HTERT RPE-1 (cell line): ENCODE data around the gene FAM193A.

Source experiments
- in situ Hi-C: fragments of 300-500 bp; cut with MboI; formaldehyde crosslinking; loops from 4 replicates; pipeline ENCODE4 v1.14.3; 2020; ENCODE audit warnings: low sequenced_read_pairs

The FAM193A gene, protein sequence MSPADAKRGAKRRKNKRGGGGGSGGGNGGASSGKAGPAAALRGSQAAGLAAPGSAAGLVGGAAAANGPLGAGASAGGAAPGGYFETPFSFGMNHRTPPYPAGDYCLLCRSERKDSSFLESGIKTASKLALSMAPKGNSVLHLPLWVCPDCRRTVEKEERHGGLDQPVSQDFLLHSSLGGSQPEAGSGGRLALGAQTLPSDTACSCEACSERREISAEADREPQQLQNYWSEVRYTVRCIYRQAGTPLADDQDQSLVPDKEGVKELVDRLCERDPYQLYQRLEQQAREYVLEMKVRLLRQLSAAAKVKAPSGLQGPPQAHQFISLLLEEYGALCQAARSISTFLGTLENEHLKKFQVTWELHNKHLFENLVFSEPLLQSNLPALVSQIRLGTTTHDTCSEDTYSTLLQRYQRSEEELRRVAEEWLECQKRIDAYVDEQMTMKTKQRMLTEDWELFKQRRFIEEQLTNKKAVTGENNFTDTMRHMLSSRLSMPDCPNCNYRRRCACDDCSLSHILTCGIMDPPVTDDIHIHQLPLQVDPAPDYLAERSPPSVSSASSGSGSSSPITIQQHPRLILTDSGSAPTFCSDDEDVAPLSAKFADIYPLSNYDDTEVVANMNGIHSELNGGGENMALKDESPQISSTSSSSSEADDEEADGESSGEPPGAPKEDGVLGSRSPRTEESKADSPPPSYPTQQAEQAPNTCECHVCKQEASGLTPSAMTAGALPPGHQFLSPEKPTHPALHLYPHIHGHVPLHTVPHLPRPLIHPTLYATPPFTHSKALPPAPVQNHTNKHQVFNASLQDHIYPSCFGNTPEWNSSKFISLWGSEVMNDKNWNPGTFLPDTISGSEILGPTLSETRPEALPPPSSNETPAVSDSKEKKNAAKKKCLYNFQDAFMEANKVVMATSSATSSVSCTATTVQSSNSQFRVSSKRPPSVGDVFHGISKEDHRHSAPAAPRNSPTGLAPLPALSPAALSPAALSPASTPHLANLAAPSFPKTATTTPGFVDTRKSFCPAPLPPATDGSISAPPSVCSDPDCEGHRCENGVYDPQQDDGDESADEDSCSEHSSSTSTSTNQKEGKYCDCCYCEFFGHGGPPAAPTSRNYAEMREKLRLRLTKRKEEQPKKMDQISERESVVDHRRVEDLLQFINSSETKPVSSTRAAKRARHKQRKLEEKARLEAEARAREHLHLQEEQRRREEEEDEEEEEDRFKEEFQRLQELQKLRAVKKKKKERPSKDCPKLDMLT (N-terminal part only)

DNA sequence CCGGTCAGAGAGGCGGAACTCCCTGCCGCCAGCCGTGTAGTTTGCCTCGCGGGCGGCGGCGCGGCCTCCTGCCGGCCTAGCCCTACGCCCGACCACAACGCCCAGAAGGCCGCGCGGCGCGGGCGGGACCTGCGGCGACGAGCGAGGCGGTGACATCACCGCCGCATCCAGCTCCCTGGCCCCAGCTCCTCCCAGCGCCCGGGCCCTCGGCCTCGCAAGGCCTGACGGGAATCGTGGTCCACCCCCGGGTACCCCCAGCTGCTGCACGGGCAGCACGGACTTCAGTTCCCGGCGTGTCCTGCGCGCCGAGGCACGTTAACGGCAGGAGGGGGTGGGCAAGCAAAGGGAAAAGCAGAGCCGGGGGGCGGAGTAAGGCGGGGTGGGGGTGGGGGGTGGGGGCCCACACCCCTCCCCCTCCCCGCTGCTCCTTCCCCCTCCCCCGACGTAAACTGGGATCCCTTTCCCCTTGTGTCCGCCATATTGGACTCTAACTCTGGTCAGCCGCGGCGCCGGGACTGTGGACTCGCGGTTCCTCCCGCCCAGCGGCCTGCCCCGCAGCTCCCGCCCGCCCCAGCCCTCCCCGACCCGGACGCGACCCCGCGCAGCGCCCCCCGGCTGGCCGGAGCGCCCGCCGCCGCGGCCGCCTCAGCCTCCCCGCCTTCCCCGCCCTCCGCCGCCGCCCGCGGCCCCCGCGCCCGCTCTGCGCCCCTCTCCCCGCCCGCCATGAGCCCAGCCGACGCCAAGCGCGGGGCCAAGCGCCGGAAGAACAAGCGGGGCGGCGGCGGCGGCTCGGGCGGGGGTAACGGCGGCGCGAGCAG lies at the start of gene FAM193A:
Gene FAM193A (plus strand): TSS at position 455 of the 818 bp plus-strand sequence. CDS start 269 bp downstream, at position 724.
- in situ Hi-C loops, result no loop called here

DNA sequence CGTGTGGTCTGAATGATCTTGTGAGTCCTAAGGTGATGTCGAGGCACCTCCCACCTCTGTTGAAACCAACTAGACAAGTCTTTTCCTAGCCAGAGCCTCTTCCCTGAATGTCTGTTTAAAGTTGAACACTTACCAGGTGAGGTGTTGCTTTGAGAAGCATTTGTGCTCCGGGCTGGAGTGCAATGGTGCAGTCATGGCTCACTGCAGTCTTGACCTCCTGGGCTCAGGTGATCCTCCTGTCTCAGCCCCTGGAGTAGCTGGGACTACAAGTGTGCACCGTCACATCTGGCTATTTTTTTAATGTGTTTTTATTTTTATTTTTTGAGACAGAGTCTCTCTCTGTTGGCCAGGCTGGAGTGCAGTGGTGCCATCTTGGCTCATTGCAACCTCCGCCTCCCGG lies 49.5 kb upstream of the FAM193A start:
- in situ Hi-C loops, result no loop called here

DNA sequence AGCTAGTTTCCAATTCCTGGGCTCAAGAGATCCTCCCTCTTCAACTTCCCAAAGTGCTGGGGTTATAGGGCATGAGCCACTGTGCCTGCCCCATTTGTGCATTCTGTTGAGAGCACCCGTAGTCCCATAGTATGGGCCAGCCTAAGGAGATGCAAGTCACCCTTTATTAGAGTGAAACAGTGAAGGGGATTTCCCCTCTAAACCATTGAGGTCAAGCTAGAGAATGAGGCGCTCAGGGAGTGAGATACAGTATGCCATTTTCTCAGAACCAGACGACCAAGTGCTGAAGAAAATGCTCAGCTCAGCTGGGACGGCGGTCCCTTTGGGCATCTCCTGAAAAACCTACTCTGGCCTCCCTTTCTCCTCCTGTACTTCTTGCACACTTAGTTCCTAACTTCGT lies 48.8 kb upstream of the FAM193A start:
- in situ Hi-C loops, result no loop called here

DNA sequence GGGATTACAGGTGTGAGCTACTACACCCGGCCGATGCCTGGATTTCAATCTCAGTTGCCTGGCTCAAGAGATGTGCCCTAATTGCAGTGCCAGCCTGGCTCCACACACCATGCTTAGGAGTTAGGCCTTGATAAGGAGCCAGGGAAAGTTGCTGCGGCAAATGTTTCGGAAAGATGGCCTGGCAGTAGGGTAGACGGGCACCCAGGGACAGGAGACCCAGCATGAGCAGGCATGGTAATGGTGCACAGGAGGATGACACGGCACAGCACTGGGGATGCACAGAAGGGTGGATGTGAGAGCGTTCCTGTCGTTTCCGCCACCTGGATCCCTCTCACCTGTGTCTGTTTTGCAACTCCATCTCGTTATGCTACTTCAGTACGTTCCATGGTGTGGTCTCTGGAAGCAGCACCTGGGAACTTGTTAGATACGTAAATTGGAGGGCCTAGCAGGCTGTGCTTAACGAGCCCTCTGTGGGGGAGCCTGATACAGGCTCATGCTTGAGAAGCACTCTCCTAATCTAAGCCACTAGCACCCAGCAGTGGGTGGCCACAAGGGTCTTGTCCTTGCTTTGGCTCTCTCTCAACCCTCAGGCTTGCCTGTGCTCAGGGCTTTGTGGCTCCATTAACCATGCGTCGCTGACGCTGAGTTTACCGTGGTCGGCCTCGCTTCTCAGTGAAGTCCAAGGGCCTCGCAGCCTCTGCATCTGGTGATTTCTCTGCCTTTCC lies 47.2 kb upstream of the FAM193A start:
- in situ Hi-C loops, result no loop called here

DNA sequence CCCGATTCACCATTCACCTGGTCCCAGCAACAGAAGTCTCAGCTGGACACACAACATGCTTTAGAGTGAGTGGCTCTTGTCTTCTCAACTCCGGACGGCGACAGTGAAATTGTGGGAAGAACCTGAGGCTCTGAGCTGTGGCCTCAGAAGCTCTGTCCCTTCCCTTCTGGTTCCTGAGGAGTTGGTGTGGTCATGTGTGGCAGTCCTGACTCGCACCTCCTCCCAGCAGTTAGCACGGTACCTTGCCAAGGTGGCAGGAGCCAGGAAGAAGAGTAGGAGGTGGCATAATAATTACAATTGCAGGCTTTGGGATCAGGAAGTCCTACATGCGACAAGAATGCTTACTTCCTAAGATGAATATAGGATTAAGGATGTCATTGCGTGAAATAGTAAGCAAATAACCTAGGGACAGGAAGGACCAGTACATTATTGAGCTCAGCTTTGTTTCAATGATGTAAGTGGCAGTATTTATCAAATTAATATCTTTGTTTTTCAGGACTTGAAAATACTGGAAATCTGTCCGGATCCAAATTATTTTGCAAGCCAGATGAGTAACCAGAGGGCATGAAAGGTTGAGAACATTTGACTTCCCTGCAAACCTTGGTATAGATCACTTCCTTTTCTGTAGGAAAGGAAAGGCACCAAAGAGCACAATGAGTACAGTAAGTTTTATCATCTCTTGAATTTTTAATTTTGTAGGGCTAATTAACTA lies 46.5 kb upstream of the FAM193A start:
- in situ Hi-C loops, result no loop called here

DNA sequence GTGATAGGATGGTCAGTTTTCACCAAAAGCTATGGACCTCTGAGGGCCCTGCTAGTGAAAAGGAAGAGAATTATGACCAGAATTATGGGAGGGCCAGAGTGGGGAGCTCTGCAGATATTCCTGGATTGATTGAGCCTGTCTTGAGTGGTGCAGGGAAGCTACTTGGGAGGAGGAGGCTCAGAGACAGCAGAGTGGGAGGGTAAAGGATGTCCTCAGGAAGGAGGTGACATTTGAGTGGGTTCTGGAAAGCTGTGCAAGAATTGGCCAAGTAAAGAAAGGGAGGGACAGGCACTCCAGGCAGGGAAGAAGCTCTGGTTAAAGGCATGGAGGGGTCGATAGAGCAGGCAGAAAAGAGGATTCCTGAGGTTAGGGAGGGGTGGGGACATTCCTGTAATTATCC lies 43.5 kb upstream of the FAM193A start:
- in situ Hi-C loops, result no loop called here

DNA sequence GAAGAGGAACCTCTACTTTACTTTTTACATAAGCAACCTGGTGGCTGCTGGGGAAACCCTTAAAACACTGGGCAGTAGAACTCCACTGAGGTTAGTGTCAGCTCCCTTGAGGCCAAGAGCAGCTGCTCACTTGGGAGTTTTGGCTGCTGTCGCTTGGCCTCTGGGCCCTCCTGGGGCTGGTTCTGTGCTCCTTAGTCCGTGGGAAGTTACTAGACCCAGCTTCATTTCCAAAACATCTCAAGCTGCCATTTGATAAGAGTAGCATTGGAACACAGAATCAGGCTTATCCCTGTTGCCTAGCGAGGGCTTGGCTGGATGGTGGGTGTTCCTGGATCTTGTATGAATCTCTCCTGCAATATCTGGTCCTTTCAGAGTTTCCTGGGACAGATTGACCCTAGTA lies 41.5 kb upstream of the FAM193A start:
- in situ Hi-C loops, result no loop called here

DNA sequence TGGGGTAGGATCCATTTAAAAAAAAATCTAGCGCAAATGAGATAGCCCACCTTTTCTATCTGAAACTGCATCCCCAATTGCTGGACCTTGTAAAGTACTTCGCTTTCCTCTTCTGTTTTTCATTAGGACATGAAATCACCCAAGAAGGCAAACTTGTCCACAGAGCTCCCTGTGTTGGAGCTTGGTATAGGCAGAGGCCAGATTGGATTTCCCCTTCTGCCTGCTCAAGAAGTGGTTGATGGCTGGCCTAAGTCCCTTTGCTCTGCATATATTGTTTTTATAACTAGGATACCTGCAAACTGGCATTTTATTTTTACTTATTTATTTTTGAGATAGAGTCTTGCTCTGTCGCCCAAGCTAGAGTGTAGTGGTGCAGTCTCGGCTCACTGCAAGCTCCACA lies 39.1 kb upstream of the FAM193A start:
- in situ Hi-C loops, result no loop called here

DNA sequence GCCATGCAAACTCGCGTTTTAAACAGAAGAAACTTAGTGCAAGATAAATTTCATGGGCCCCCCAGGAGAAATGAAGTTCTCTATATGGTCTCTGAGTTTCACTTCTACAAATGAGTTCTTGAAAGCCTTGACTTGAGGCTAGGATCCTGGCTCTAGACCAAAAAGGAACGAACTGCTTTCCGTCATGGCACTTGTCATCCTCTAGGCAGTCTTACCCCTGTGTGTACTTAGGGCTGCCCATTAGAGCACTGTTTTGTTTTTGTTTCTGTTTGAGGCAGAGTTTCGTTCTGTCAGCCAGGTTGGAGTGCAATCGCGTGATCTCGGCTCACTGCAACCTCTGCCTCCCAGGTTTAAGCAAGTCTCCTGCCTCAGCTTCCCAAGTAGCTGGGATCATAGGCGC lies 38.5 kb upstream of the FAM193A start:
- in situ Hi-C loops, result no loop called here

DNA sequence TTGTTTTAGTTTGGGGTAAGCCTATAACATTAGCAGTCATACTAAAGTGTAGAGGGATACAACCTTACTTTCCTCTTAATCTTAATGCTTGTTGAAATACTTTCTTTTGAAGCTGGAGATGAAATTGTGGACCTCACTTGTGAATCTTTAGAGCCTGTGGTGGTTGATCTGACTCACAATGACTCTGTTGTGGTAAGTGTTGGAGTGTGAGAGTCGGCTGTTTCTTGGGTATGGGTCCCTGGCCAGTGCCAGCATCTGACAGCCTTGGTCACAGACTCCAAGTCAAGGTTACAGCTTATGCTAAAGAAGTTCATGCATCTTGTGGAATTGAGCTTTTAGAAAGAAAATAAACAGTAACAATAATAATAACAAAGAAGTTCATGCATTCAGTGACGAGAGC lies 35.9 kb upstream of the FAM193A start:
- in situ Hi-C loops, result no loop called here

DNA sequence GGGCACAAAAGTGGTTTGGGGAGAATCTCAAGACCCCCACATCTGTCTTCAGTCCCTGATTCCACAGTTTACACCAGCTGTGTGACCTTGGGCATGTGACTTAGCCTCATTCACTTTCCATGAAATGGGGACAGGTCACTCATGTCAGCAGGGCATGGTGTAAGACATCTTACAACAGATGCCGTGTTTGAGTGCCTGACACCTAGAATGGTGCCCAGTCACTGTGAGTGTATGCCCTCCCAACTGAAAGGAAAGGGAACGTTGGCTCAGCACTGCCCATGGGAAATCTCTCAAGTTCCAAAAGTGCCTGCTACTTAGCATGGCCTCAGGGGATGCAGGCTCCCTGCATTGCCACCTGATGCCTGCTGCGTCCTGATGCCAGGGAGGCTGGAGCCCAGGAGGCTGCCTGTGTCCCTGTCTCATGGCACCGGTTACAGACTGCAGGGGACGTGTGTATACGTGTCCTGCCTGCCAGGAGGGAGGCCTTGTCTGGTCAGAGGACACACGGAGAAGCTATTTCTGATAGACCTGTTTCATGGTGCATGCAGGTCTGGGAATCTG lies 35.3 kb upstream of the FAM193A start:
- in situ Hi-C loops, result no loop called here

DNA sequence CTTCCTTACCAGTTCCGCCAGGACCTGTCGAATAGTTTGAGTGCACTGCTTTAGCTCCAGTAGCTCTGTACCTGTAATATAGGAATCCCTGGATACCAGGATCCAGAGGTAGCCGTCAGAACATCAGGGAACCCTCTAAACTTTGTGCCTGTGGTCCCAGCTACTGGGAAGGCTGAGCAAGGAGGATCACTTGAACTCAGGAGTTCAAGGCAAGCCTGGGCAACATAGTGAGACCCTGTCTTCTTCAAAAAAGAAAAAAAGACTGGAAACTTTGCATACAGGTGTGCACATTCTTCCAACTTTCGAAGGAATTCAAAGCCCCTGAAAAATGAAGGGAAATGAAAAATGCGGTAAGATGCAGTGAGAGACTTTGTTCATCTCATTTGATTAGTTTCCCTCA lies 32.6 kb upstream of the FAM193A start:
- in situ Hi-C loops, result no loop called here

DNA sequence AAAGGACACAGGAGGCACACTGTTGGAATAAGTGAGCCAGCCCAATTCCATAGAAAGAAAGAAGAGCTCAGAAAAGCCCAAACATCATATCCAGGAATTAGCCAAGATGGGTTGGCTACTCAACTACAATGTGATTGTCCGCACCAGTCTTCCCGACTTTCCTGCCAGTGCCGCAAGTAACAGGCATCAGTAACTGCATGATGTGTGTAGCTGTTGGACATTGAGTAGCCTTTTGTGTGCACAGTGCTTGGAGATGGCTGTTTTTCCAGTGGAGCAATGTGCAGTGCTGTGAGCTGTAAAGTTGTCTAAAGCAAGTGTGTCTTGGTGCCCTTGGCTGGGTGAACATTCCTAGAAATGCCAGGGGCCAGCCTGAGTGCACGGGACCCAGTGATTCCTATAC lies 29.2 kb upstream of the FAM193A start:
- in situ Hi-C loops, result no loop called here

DNA sequence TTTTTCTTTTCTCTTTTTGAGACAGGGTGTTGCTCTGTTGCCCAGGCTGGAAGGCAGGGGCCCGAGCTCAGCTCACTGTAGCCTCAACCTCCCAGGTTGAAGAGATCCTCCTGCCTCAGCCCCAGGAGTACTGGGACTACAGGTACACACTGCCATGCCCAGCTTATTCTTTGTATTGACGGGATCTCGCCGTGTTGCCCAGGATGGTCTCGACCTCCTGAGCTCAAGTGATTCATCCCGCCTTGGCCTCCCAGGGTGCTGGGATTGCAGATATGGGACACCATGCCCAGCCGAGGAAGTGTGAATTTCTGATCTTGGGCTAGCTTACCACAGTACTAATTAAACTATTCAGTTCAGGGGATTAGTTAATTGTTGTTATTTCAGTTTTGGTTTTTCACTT lies 28.6 kb upstream of the FAM193A start:
- in situ Hi-C loops, result no loop called here

DNA sequence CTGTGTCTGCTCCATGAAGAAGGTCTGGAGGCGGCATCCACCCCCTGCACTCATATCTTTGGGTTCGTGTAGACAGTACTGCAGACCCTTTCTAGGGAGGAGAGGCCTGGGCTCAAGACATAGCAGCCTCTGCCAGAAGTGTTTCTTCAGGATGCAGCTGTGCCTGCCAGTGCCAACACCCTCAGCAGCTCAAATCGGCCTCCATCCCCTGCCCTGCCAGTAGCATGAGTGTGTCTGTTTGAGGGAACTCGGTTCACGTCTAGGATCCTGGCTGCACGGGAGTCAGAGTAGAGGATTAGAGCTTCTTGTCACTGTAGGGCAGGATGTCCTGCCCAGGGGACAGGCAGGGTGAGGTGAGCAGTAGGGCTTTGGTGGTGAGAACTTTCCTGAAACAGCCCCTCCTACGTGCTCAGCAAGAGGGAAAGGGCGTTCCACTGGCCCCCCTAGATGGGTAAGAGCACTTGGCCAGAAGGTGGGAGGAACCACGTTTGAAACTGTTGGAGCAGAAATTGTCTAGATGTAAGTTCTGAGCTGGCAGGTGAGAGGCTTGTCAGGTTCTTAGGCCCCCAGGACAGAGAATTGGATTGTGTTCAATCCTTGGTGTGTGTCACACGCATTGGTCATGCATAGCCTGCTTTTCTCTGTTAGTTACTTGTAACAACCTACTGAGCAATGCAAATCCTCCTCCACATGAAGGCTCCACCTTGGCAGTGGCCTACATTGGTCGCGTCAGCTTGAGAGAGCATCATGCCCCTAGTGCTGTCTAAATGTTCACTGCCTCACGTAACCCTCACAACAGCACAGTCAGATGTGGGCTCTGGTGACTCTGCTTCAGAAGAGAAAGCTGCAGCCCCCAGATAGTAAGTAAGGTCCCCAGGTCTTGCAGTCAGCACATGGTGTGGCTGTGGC lies 25.8 kb upstream of the FAM193A start:
- in situ Hi-C loops, result no loop called here

DNA sequence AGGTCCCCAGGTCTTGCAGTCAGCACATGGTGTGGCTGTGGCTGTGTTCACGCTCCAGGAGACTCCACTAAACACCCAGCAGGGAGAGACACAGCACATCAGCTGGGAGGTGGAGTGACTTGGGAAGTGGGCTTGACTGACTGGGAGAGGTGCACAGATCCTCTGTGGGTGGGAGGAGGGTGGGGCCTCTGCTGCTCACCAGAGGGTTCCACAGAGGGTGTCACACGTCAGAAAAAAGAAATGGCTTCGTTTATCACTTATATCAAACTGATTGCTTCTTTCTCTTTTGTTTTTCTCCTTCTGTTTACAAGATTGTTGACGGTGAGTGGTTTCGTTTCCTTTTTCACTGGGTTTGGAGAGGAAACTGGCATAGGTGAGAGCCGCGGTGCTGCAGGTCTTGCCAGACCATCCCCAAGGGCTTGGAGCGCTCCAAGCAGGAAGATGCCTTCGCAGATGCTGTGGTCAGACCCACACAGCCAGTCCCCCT lies 24.8 kb upstream of the FAM193A start:
- in situ Hi-C loops, result no loop called here

DNA sequence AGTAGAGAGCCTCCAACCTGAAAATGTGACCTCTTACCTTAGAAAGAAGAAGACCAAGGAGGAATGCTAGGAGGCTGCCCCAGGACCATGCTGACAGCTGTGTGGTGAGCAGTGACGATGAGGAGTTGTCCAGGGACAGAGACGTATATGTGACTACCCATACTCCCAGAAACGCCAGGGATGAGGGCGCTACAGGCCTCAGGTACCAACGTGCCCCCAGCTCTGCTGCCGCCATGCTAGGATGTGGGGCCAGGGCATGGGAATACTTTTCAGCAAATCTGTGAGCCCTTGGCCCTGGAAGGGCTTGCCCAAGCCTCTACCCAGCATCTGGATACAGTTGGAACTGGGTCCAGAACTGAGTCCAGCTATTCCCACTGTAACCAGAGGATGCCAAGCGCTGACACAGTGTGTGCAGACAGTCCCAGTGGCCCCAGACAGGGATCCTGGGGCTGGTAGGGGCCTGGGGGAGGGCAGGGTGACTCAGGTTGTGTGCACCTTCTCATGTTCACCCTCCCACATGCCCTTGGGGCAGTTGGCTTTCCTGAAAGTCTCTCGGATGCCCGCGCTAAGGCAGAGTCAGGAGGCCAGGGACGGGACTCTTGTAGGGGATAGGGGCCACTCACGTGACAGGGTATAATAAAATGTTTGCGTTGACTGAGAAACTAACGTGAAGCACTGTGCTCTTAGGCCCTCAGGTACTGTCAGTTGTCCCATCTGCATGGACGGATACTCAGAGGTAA lies 23.9 kb upstream of the FAM193A start:
- in situ Hi-C loops, result no loop called here
